Glomerular visceral epithelial cell (primary cell): Measurements from ENCODE around the gene EIF5A.

ENCODE experiments used
- DNase-seq: peaks from one replicate; pipeline ENCODE4 v3.0.0-alpha.2; 2016; ENCODE audit errors: extremely low spot score

EIF5A gene

GRCh38 chr17:7285679-7286078 is 21.7 kb upstream of the EIF5A start:
- no peak for DNase-seq

GRCh38 chr17:7289256-7290032 is 18.0 kb upstream of the EIF5A start:
- DNase-seq: no peak

GRCh38 chr17:7290166-7290565 is 17.3 kb upstream of the EIF5A start:
- DNase-seq: no peak

GRCh38 chr17:7290685-7291084 is 16.7 kb upstream of the EIF5A start:
- DNase-seq: no peak

- no peak for DNase-seq
Observed at GRCh38 chr17:7292194-7292593, 15.2 kb upstream of the EIF5A start.

GRCh38 chr17:7292729-7293128 is 14.7 kb upstream of the EIF5A start:
- DNase-seq: no peak

GRCh38 chr17:7293159-7293558 is 14.3 kb upstream of the EIF5A start:
- peak; percentile 66 for DNase-seq

- DNase-seq: no peak
Observed at GRCh38 chr17:7293816-7294613, 13.4 kb upstream of the EIF5A start.

- peak; percentile 48 for DNase-seq
Observed at GRCh38 chr17:7294614-7295153, 12.7 kb upstream of the EIF5A start, which contains the start of gene YBX2. TSS of gene YBX2 (minus strand) at chr17:7294639. CDS start at chr17:7294500, 139 bp downstream.

- no peak for DNase-seq
Observed at GRCh38 chr17:7295230-7296180, 11.9 kb upstream of the EIF5A start.

GRCh38 chr17:7296189-7296861 is 11.1 kb upstream of the EIF5A start:
- DNase-seq: peak; percentile 86

- no peak for DNase-seq
Observed at GRCh38 chr17:7304179-7304578, 3.2 kb upstream of the EIF5A start.

GRCh38 chr17:7307686-7308624 is 527 bp downstream of the EIF5A start:
- DNase-seq: peak; percentile 32

- peak; percentile 82 for DNase-seq
Observed at GRCh38 chr17:7308625-7309433, 1.4 kb downstream of the EIF5A start.

- no peak for DNase-seq
Observed at GRCh38 chr17:7309628-7310027, 2.2 kb downstream of the EIF5A start.

GRCh38 chr17:7311110-7311705 is 3.8 kb downstream of the EIF5A start:
- no peak for DNase-seq

GRCh38 chr17:7312432-7313087 is 5.1 kb downstream of the EIF5A start:
- no peak for DNase-seq
